MM.1S (cell line): ENCODE data around the gene PRKCD.

Experiments
- CTCF ChIP-seq: fragments of 300-600 bp; sonication (generic); IDR thresholded peaks from 2 replicates; pipeline ENCODE4 v1.5.1; 2016; ENCODE audit warnings: antibody characterized with exemption, low read length, mixed read lengths
- EZH2 ChIP-seq: fragments of 300-600 bp; sonication (generic); optimal IDR thresholded peaks from 2 replicates; pipeline ENCODE3; 2017; ENCODE audit warnings: low read depth, mild to moderate bottlenecking, antibody characterized with exemption, low read length, mixed read lengths
- EZH2phosphoT487 ChIP-seq: fragments of 300-600 bp; sonication (generic); IDR thresholded peaks from 2 replicates; pipeline ENCODE4 v1.6.1; 2018; ENCODE audit warnings: antibody characterized with exemption, low read length

DNA sequence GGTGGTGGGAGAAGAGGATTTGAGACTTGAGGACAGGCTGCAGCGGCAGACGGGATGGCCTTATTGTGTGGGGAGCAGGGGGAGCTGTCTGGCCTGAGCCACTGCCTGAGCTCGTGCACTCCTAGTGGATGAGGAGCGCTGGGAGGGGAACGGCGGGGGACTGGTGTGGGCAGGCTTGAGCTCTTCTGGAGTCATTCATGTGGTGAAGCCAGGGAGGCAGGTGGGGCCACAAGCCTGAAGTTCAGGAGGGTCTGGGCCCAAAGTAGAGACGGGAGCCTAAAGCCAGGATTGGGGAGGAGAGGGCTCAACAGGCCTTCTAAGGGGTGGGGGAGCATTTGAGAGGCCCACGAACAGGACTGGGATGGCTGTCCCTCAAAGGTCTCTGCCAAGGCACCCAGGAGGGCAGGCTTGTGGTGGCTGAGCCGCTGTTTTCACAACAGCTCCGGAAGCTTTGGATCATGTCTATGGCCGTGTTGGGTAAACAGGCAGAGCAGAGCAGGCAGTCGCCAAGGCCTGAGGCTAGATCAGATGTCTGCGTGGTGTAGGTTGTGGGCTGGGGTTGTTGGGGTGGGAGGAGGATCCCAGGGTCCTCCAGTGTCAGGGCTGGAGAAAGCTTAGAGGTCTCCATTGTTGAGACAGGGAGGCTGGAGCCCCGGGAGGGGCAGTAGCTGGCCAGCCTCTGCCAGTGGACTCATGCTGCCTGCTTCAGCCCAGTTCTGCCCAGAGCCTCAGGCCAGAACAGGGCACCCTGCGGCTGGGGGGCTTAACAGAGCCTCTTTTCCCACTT, 8.2 kb downstream of the PRKCD start:
- TF ChIP-seq CTCF (no peak), EZH2 (no peak), EZH2phosphoT487 (no peak)
